GM23338 (cell line): ENCODE data around the gene CRMP1.

ENCODE experiments used
- EZH2phosphoT487 ChIP-seq: fragments of 200-600 bp; sonication (generic); IDR thresholded peaks from one replicate; pipeline ENCODE4 v1.8.1; 2018; ENCODE audit warnings: antibody characterized with exemption; ENCODE audit not compliant: unreplicated experiment
- TF ChIP-seq, protein P1 (sequence below), 2 experiments: fragments of 200-600 bp in 1 of 2; sonication (generic) in 1 of 2; conservative IDR thresholded peaks; 2 replicates each; pipeline versions ENCODE4 v1.5.1 to v1.6.1; 2016 to 2017; ENCODE audit warnings: antibody characterized with exemption in 2 of 2, low read depth in 2 of 2, mild to moderate bottlenecking in 2 of 2, moderate library complexity in 1 of 2

DNA sequence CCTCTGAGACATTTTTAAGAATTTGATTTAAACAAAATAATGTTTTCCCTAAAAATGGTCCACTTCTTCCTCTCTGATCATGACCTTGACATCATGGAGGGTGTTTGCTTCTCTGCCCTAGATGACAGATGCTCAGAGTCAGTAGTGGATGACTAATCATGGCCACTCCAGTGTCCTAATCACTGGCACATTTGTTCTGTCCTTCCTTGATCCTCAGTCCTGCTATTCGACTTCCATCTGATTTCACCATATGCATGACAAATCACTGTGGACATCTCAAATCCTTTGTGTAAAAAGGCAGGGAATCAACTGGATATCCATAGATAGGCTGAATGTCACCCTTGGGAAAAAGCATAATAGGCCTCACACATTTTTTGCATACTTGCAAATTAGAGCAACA is 9.0 kb downstream of the CRMP1 start:
- TF ChIP-seq, protein P1, sequence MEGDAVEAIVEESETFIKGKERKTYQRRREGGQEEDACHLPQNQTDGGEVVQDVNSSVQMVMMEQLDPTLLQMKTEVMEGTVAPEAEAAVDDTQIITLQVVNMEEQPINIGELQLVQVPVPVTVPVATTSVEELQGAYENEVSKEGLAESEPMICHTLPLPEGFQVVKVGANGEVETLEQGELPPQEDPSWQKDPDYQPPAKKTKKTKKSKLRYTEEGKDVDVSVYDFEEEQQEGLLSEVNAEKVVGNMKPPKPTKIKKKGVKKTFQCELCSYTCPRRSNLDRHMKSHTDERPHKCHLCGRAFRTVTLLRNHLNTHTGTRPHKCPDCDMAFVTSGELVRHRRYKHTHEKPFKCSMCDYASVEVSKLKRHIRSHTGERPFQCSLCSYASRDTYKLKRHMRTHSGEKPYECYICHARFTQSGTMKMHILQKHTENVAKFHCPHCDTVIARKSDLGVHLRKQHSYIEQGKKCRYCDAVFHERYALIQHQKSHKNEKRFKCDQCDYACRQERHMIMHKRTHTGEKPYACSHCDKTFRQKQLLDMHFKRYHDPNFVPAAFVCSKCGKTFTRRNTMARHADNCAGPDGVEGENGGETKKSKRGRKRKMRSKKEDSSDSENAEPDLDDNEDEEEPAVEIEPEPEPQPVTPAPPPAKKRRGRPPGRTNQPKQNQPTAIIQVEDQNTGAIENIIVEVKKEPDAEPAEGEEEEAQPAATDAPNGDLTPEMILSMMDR (conservative IDR thresholded peaks at IDR 0.05; ENCODE audit: low read depth in 2 of 2): no peak
- TF ChIP-seq EZH2phosphoT487: no peak
